Smooth muscle cell of the coronary artery (primary cell): ENCODE results near the gene ZNF576. TPM values are rescaled to one million over a fixed set of nuclear protein-coding genes. Genes with fewer than 3 reads are reported as not detected.

Experiments used
- total RNA-seq: library from RNA; depleted of rRNA; stranded (reverse); fragments of >200 nt; gene quantifications from 2 replicates; pipeline ENCODE4 v1.2.3, GENCODE V29; 2014; ENCODE audit warnings: low replicate concordance

ZNF576 gene, protein sequence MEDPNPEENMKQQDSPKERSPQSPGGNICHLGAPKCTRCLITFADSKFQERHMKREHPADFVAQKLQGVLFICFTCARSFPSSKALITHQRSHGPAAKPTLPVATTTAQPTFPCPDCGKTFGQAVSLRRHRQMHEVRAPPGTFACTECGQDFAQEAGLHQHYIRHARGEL
- total RNA-seq, result 8.0 and 11.8 TPM in 2 replicates

DNA sequence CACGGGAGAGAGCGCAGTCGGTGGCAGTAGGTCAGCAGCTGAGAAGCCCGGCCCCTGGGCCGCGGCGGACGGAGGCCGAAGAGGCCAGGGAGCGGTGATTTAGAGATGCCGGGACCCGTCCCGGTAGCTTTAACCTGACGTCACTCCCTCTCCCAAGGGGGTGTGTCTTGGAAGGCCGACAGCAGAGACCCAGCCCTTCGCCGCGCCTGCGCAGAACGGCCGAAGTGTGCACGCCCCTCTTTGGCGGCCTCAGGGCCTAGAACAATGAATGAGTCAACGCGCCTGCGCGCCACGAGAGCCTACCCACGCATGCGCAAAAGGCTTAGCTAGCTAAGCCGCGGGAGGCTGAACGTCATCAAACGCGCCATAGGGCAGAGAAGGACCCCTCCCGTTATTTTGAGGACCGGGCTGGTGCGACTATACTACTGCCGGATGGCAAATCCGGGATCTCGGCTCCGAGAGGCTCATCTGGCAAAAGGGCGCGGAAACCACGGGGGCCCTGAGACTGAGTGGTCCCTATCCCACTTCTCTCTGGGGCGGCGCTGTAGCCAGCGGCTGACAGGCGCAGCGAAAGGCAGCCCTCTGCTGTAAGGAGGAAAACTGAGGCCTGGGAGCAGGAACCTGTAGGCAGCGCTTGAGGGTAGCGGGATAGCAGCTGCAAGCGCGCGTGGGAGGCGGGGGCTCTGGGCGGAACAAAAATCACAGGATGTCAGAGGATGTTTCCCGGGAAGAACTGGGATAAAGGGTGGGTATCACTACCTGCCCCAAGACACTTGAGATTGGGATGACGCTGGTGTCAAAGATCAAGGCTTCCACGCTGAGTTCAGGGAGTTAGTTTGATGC lies at the start of gene ZNF576, which contains the start of gene IRGQ:
TSS of gene ZNF576 (plus strand) at position 597 of the 843 bp plus-strand sequence. CDS start 514 bp downstream, outside the sequence.
TSS of gene IRGQ (minus strand) at position 136 of the 843 bp plus-strand sequence. CDS start 796 bp downstream, outside the sequence.

DNA sequence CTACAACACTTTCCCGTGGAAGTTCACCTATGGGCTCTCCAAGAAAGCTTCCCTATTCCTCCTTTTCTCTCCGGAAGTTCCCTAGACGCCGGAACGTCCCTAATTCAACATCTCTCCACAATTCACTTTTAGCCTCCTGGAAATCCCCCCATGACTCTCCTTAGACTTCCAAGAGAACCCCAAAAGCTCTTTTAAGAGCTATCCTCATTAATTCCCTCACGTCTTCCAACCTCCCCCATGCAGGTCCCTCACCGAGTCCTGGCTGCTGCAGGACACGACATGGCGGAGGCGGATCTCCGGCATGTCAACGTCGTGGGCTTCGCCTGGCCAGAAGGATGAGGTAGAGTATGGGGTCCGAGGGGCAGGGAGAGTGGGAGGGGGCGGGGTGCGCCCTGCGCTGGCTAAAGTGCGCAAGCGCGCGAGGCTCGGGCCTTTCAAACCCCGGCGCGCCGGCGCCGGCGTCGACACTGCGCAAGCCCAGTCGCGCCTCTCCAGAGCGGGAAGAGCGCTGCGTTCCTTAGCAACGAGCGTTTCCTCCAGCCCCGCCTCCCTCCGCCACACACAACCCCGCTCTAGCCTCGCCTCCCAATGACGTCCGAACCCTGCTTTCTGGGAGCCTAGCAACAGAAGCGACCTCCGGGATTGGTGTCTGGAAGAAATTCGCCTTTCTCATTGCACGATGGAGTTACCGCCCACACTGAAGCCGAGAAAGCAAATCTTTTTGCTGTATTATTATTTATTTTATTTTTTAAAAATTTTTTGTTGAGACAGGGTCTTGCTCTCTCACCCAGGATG lies 21.0 kb upstream of the ZNF576 start, which contains the start of the genes PINLYP and XRCC1:
TSS of gene PINLYP (plus strand) at position 646 of the 795 bp plus-strand sequence. CDS start 1,391 bp downstream, outside the sequence.
TSS of gene XRCC1 (minus strand) at position 372 of the 795 bp plus-strand sequence. CDS start at position 303, 69 bp downstream.

DNA sequence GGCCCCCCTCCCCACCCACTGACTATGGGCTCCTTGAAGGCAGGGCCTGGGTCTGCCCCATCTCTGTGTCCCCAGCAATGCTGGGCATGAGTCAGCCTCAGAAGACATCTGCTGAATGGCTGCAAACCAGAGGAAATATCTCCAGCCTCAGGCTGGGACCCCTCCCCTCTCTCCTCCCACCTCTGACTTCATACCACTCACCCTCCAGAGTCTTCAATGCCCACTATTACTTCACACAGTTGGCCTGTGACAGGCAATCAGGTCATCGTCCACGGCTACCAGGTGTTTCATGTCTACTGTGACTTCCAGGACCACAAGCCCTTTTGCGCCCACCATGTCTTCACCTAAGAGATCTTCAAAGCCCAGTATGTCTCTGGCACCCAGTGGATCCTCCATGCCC lies 15.4 kb downstream of the ZNF576 start, which contains the start of gene SRRM5:
TSS of gene SRRM5 (plus strand) at position 301 of the 400 bp plus-strand sequence. CDS start at position 335, 34 bp downstream.

DNA sequence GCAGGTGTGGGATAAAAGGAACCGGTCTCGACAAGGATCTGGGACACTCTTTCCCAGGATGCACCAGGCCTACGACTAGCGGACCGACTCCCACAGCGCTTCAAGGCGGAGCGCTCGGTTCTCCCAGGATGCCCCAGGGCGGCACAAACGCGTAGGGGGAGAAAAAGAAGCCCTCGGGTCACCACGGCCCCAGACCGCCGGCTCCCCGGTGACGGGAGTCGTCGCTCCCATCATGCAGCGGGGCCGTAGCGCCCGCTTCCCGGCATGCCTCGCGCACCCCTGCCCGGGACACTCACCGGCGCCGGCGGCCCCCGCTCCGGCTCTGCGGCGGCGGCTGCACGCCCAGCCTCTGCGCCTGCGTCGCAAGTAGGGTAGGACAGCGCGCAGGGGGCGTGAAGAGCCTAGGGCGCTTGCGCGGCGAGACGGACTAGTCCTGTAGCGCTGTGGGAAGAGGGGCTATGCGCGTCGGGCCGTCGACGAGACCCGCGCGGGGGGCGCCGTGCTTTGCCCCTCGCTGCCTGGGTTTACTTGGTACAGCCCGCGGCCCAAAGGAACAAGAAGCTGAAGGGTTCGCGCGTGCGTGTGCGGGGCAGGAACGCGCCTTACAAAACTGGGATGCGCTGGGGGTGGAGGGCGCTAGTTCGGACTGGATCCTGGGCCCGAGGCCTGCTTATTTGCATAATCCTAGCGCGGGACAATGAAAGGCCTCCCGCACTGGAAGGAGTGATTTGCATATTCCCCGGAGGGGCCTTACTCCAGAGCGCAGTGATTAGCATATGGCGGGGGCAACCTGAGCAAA lies 23.1 kb downstream of the ZNF576 start, which contains the start of gene ZNF428:
TSS of gene ZNF428 (minus strand) at position 368 of the 799 bp plus-strand sequence. CDS start 5,325 bp downstream, outside the sequence.

DNA sequence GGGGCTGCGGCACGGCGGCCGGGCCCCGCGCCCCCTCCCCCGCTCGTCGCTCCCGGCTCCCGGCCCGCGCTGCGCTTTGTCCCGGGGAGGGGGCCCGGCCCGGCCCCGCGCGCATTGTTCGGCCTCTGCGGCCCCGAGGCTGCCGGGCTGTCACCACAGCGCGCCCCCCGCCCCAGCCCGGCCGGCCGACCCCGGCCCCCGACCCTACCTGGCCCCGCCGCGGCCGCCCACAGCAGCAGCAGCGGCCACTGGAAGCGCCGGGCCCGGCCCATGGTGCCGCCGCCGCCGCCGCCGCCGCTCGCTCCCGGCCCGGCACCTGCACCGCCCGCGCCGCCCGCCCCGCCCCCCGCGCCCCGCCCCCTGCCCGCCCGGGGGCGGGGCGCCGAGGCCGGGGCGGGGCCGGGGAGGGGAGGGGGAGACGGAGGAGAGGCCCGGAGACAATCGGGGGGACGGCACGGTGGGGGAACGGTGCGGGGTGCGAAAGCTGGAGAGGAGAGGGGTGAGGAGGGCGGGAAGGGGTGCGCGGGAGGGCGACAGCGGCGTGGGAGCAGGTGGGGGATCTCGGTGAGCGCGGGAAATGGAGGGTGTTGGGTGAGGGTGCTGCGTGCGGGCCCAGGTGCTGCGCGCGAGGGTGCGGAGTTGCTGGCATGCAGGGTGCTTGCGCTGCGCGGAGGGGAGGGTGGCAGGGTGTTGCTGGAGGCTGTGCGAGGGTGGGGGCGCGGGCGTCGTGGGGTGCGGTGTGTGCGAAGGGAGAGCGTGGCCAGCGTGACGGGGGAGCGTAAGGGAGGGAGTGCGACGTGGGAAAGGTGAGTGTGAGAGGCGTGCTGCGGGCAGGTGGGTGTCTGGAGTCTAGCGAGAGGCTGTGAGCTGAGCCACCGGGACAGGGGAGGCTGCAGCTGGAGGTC lies 43.4 kb downstream of the ZNF576 start, which contains the start of gene CADM4:
TSS of gene CADM4 (minus strand) at position 332 of the 905 bp plus-strand sequence. CDS start at position 272, 60 bp downstream.

Other genes starting within 250 kb of the ZNF576 start
- gene CD177, start 242.9 kb upstream of the ZNF576 start, total RNA-seq, result 0.12 TPM in 1 of 2 replicates, not detected in the other
- gene TEX101, start 181.7 kb upstream of the ZNF576 start, total RNA-seq, result not detected in 2 replicates
- gene LYPD3, start 131.0 kb upstream of the ZNF576 start, total RNA-seq, result 0.08 TPM in 1 of 2 replicates, not detected in the other
- gene PHLDB3, start 91.8 kb upstream of the ZNF576 start, total RNA-seq, result 14.2 and 33.9 TPM in 2 replicates
- gene ETHE1, start 69.4 kb upstream of the ZNF576 start, total RNA-seq, result 115 and 156 TPM in 2 replicates
- gene ZNF575, start 63.4 kb upstream of the ZNF576 start, total RNA-seq, result 0.08 and 0.12 TPM in 2 replicates
- 11.2 and 18.5 TPM in 2 replicates for gene XRCC1, start 21.1 kb upstream of the ZNF576 start, total RNA-seq
- gene PINLYP, start 20.8 kb upstream of the ZNF576 start, total RNA-seq, result 0.83 and 6.4 TPM in 2 replicates
- 17.1 and 22.7 TPM in 2 replicates for gene IRGQ, start 461 bp upstream of the ZNF576 start, total RNA-seq
- not detected in 2 replicates for gene SRRM5, start 15.5 kb downstream of the ZNF576 start, total RNA-seq
- gene ZNF428, start 23.0 kb downstream of the ZNF576 start, total RNA-seq, result 38.0 and 53.7 TPM in 2 replicates
- 1.7 and 3.4 TPM in 2 replicates for gene CADM4, start 43.3 kb downstream of the ZNF576 start, total RNA-seq
- 38.0 and 43.1 TPM in 2 replicates for gene PLAUR, start 73.6 kb downstream of the ZNF576 start, total RNA-seq
- gene IRGC, start 119.5 kb downstream of the ZNF576 start, total RNA-seq, result not detected in 2 replicates
- gene SMG9, start 158.4 kb downstream of the ZNF576 start, total RNA-seq, result 8.7 and 9.1 TPM in 2 replicates
- 3.4 and 7.5 TPM in 2 replicates for gene KCNN4, start 184.4 kb downstream of the ZNF576 start, total RNA-seq
- gene LYPD5, start 205.9 kb downstream of the ZNF576 start, total RNA-seq, result 0.68 and 1.2 TPM in 2 replicates
- gene ZNF283, start 230.7 kb downstream of the ZNF576 start, total RNA-seq, result 5.5 and 11.3 TPM in 2 replicates